Activated T-cell treated with anti-CD3 and anti-CD28 coated beads for 1 hour (primary cell): Measurements from ENCODE around the gene NUDT21.
A peak's percentile ranks its signal among the peaks of the same experiment; 100 is the strongest.
"Not testable (repeated sequence)": the region's sequence is repeated elsewhere in the genome, so short reads cannot be mapped to it uniquely, and the experiment has no call there.

Experiments used
- DNase-seq: peaks from one replicate; pipeline ENCODE4 v3.0.0-alpha.2; 2020; ENCODE audit warnings: low read depth

The NUDT21 gene

DNA sequence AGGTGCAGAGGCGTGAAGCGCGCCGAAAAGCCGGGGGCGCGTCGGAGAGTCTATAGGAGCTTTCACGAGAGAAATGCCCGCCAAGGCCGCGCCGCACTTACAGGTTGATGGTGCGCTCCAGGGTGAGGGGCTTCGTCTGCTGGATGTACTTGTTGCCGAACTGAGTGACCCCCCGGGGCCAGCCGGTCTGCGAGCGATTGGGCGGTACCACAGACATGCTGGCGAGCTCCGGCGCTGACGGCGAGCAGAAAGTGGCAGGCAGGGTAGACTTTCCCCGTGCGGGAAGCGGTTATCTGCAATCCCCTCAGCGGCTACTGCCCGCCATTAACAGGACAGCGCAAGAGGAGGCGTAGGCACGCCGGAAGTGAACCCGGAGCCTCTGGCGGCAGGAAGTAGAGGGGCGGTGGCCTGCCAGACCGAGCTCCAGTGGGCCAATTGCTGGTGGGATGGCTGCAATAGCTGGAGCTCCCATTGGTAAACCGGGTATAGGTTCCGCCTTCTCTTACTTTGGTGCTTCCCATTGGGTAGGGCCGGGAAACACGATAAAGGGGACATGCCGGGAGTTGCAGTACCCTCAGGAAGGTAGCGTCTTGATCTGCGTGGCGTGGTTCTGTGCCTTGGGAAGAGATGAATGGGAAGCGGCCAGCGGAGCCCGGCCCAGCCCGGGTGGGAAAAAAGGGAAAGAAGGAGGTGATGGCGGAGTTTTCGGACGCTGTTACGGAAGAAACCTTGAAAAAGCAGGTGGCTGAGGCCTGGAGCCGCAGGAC, at the start of gene NUDT21, which contains the start of gene OGFOD1:
NUDT21 (minus strand) TSS at position 347 of the 767 bp plus-strand sequence; CDS start at position 217, 130 bp downstream.
OGFOD1 (plus strand) TSS at position 569 of the 767 bp plus-strand sequence; CDS start at position 628, 59 bp downstream.
- DNase-seq: peak; percentile 79

DNA sequence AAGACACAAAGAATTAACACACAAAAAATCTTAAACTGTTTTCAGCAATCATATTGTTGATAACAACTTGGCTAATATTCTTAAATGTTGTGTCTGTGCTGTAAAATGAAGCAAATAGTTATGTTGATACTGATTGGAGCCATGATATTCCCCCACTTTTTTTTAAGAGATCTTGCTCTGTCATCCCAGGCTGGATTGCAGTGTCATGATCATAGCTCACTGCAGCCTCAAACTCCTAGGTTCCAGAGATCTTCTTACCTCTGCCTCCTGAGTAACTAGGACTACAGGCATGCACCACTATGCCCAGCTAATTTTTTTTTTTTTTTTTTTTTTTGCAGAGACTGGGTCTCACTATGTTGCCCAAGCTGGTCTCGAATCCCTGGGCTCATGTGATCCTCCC, 42.7 kb upstream of the NUDT21 start:
- no peak for DNase-seq

- DNase-seq: no peak
These were observed 42.0 kb upstream of the NUDT21 start for GRCh38 chr16:56493126-56493525.

GRCh38 chr16:56491657-56492261, 40.6 kb upstream of the NUDT21 start:
- DNase-seq: no peak

- DNase-seq: not testable (repeated sequence)
These were observed 37.7 kb upstream of the NUDT21 start for GRCh38 chr16:56488868-56489267.

DNA sequence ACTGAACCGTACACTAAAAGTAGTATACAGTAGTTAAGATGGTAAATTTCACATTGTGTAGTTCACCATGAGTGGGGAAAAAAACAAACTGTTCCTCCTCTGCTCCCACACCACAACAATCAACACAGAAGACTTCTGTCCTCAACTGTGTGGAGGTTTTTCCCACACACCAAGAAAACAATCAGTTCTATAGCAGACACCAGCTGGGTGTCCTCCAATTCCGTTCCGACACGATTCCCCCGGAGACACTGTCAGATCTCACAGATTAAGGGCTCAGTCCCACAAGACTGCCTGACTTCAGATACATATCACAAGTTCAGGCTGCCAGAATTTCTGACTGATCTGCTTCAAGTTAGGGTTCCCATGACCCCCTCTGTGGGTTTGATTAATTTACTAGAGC, 36.9 kb upstream of the NUDT21 start:
- no peak for DNase-seq

DNA sequence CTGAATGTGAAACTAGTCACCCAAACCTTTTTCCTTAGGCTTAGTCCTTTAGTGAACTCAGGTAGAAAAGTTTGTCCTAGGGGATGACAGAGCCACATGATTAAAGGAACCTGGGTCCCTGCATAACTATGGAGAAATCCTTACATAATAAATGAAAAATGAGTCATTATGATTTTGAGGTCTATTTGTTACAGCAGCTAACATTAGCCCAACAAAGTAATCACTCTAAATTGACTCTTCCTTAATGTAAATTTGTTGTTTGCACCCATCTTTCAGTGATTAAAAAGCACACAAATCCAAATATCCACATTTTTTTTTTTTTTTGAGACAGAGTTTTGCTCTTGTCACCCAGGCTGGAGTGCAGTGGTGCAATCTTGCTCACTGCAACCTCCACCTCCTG, 32.3 kb upstream of the NUDT21 start:
- no peak for DNase-seq

DNA sequence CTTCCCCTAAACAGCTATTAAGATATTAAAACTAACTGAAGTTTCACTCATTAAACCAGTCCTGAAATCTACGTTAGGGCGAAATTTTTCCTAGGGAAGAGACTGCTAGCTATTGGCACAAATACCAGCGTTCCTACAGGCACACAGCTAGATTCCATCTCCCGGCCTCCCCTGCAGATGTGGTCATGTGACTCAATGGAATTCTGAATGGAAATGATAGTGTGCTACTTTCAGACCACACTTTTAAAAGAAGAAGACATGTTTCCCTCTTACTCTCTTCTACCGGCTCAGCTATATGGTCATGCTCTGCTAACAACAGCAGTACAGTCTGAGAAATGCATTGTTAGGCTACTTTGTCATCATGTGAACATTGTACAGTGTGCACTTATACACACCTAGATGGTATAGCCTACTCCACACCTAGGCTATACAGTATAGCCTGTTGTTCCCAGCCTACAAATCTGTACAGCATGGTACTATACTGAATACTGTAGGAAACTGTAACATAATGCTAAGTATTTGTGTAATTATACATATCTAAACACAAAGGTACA, 31.6 kb upstream of the NUDT21 start:
- DNase-seq: no peak

DNA sequence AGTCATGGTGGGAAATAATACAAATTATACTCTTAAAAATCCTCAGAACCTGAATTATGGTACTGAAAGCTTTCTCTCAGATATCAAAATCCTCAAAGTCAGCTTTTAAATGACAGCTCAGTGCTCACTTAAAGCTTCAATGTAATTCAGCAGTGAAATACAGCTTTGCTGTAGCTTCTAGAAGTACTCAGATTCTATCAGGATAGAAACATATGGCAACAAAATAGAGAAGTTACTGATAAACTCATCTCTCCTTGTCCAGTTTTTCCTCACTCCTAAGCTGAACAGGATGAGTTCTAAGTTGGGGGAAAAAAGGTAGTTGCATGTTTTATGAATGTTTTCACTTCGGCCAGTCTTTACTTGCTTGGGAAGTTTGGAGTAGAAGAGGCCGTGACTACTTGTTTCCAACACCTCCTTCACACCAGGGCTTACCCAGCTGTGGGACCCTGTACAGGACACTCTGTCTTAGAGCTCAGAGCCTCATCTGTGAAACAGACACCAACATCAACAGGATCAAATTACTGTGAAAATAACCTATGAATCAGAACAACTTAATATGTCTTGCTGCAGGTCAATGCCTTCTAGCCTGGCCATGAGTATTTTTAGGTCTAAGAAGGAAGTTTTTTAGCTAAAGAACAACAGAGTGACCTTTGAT, 30.5 kb upstream of the NUDT21 start:
- DNase-seq: no peak

DNA sequence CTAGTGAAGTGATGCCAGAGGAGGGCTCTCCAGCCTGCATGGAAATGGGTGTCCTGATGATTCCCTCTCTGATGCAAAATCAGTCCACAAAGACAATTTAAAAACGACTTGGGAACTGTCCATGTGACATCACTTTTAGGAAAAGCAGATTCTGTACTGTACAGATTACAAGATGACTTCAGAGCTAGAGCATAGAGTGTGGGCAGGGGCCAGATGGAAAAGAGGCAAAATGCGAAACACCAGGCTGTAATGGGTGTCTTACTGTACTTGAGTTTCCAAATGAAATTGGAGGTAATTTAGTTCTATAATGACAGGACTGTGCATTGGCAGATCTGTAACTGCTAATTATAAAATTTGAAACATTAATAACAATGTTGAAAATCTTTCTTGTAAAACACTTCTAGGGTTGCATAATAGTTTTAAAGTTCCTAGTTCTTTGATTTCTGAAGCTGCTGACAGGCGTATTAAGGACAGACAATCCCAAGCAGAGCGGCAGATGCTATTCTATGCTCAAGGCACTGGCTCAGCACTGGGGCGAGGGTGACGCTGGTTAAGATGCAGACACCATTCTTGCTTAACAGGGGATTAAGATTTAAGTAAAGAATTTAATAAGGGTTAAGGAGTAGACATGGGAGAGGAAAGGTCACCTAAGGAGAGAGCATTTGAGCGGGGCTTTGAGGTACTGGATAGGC, 29.8 kb upstream of the NUDT21 start:
- no peak for DNase-seq

- DNase-seq: no peak
These were observed 28.3 kb upstream of the NUDT21 start for GRCh38 chr16:56479469-56479868.

- DNase-seq: no peak
These were observed 27.3 kb upstream of the NUDT21 start for GRCh38 chr16:56478281-56479049.

GRCh38 chr16:56477096-56477878, 26.2 kb upstream of the NUDT21 start:
- no peak for DNase-seq

DNA sequence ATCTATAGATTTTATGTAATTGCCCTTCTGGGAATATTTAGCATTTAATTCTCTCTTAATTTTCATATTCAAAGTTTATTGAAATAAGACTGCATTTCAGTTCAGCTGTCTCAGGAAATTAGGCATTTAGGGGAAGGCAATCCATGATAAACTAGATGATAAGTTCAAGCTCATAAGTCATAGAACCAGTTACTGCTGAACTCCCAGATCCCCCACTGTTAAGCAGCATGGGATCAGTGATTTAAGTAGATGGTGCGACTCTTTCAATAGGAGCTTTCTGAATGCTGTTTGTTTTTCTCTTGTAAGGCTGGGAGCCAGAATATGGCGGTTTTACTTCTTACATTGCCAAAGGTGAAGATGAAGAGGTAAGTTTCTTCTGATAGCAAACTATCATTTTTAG, 24.1 kb upstream of the NUDT21 start:
- DNase-seq: no peak

GRCh38 chr16:56470666-56471065, 19.5 kb upstream of the NUDT21 start:
- DNase-seq: no peak

GRCh38 chr16:56470232-56470631, 19.1 kb upstream of the NUDT21 start:
- no peak for DNase-seq

GRCh38 chr16:56469748-56470147, 18.6 kb upstream of the NUDT21 start:
- DNase-seq: no peak

DNA sequence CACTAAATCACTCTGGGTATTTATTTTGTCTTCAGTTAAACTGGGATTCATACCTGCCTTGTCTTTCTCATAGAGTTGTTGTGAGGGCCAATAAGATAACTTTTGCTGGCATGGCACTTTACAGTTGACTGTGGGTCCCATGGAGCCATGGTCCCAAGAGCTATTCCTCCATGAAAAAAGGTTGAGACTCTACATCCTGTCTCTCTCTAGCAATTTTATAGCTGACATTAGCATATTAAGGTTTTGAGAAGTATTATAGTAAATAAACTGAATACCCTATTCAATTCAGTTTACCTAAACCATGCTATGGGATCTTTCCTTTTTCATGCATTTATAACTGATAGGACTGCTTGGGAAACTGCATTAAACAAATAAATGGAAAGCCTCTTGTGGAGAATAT, 17.7 kb upstream of the NUDT21 start:
- no peak for DNase-seq

DNA sequence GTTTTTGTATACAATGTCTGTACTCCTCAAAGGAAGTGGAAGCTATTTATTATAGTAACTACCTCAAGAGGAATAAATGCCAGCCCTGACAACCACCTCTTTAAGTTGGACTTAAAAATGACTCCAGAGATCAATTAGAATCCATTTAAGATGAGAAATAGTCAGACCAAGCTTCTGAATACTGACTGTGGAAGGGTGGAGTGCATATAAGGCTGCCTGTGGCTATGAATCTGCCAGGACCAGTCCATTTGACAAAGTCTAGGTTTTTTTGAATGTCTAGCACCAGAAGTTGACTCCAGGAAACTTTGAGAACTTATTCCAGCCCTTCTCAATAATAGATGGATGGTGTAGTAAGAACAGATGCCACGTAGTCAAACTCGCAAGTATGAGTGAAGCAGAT, 15.2 kb upstream of the NUDT21 start:
- DNase-seq: no peak

DNA sequence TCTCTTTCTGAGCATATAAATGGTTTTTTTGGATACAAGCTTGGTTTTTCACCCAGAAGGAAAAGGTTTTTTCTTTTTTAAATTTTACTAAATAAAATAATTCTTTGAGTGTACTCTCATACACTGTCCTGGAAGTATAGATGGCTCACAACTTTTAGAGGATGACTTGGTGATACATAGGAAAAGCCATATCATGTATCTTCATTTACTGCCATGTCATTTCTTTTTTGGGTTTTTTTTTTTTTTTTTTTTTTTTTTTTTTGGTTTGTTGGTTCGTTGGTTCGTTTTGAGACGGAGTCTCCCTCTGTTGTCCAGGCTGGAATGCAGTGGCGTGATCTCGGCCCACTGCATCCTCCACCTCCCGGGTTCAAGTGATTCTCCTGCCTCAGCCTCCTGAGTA, 12.0 kb upstream of the NUDT21 start:
- DNase-seq: no peak
